Activated CD4-positive, CD25-positive, alpha-beta regulatory T cell treated with anti-CD3 and anti-CD28 coated beads, Interleukin-2, amount 50 U/mL, for 16 hours (primary cell): ENCODE data around the gene OR2H1.
"Not testable (repeated sequence)": the region's sequence is repeated elsewhere in the genome, so short reads cannot be mapped to it uniquely, and the experiment has no call there.

Experiments
- DNase-seq: peaks from one replicate; pipeline ENCODE4 v3.0.0-alpha.2; 2020; ENCODE audit warnings: low read depth, low spot score

OR2H1 gene

DNA sequence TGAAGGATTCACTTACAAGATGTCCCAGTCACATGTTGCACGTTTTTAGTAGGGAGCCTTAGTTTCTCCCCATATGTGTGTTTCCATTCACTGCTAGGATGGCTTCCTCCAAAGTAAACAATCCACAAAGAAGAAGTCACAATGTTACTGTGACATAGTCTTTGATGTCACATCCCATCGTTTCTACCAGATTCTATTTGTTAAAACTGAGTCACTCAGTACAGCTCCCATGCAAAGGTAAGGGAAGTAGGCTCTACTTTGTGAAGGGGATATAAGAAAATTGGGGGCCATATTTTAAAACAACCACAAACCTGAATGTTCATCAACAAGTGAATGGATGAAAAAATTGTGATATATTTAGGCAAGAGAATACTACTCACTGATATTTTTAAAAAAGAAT lies at the start of gene OR2H1, which contains the start of gene OR11A1:
OR2H1 (plus strand) TSS at position 185 of the 400 bp plus-strand sequence. CDS start 4,615 bp downstream, outside the sequence.
OR11A1 (minus strand) TSS at position 101 of the 400 bp plus-strand sequence. CDS start 29,430 bp downstream, outside the sequence.
- DNase-seq = no peak

DNA sequence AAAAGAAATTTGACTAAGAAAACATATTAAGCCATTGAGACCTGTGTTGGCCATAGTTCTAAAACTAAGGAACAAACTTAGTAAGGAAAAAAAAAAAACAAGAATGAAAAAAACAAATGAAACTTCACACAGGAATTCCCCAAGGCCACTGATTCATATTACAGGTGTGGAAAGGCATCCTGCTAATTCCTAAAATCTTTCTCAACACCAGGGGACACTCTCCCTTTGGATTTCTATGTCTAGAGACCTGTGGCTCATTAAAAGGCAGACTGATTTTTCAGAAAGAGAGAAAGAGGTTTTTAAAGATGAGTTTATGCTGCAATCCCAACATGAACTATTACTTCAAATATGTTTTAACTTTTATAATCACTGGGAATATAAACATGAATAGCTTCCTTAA lies 42.4 kb upstream of the OR2H1 start, which contains the start of gene OR12D1:
OR12D1 (plus strand) TSS at position 341 of the 400 bp plus-strand sequence.
- DNase-seq = no peak

GRCh38 chr6:29419516-29419915 lies 37.4 kb upstream of the OR2H1 start:
- no peak for DNase-seq

DNA sequence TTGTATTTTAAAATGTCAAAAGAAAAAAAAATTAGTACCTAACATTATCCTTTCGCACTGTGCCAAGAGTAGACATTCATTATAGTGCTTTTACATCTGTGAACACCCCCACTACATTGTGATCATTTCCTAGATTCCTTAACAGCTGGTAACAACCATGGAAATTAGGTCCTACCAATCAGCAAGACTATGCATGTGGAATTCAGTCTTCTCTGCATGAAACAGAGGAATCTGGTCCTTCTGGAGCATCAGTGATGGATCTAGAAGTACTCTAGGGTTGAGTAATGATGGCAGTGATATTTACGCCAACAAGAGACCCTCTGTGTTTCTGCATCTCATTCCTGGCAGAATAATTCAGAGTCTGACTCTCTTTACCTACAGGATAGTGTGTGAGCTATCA lies 32.8 kb upstream of the OR2H1 start:
- DNase-seq = no peak

GRCh38 chr6:29424575-29424974 lies 32.4 kb upstream of the OR2H1 start:
- DNase-seq = no peak

DNA sequence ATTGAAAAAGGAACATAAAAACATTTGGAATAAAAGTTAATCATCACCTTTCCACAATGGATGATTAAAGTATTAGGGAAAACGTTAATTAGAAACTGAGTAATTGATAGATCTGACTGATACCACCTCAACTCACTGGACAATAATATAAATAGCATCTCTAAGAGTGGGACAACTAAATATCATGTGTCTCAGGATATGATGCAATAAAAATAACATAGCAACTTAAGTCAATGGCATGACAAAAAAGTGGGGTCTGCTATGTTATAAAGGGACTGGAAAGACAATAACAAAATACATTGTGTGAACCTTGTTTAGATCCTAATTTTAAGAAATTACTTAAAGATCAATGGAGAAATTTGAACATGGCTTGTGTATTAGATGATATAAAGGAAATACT lies 31.9 kb upstream of the OR2H1 start:
- no peak for DNase-seq

DNA sequence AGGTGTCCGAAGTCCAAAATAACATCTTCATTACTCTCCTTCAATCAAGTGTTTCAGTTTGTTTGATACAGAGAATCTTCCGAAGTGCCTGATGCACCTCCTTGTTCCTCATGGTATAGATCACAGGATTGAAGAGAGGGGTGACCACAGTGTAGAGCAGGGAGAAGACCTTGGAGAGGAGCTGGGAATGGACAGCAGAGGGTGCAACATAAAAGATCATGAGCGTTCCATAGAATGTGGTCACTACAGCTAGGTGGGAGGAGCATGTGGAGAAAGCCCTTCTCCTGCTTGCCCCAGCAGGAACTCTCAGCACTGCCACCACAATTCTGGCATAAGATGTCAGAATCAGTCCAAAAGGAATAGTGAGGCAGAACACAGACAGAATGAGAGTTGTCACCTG lies 30.3 kb upstream of the OR2H1 start:
- DNase-seq = no peak

DNA sequence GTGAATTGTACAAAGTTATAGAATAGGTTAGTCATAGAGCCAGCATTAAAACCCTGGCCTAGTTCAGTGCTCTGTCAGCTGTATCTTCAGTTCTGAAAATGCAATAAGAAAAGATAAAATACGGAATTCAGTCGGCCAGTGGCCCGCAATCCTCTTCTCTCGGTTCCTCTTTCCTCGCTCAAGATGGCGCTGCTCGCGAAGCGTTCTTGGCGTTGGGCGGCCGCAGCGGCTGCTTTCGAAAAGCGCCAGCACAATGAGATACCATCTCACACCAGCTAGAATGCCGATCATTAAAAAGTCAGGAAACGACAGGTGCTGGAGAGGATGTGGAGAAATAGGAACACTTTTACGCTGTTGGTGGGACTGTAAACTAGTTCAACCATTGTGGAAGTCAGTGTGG lies 20.2 kb upstream of the OR2H1 start:
- DNase-seq = not testable (repeated sequence)

DNA sequence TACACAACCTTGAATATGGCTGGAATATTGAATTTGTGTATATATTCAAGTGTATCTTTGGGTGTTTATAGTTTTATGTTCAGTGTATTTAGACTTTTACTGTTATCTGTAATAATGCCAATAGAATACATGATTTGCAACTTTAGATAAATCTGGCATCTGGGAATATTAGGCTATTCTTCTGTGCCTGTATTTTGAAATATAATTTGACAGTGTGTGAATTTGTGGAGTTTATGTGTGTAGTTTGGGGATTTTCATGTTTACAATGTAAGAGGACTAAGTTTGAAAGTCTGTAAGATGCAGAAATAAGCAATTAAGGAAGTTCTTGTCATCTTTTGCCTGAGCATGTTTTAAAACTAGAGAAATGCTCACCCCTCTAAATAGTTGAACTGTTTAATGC lies 17.9 kb upstream of the OR2H1 start, which contains the start of gene OR10C1:
OR10C1 (plus strand) TSS at position 301 of the 400 bp plus-strand sequence. CDS start 710 bp downstream, outside the sequence.
- no peak for DNase-seq

GRCh38 chr6:29442719-29443118 lies 14.2 kb upstream of the OR2H1 start:
- DNase-seq = no peak

DNA sequence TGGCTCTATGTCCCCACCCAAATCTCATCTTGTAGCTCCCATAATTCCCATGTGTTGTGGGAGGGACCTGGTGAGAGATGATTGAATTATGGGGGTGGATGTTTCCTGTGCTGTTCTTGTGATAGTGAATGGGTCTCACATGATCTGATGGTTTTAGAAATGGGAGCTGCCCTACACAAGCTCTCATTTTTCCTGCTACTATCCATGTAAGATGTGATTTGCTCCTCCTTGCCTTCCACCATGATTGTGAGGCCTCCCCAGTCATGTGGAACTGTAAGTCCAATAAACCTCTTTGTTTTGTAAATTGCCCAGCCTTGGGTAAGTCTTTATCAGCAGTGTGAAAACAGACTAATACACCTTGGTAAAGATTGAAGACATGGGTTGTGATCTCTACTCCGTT lies 12.9 kb upstream of the OR2H1 start:
- DNase-seq = not testable (repeated sequence)

DNA sequence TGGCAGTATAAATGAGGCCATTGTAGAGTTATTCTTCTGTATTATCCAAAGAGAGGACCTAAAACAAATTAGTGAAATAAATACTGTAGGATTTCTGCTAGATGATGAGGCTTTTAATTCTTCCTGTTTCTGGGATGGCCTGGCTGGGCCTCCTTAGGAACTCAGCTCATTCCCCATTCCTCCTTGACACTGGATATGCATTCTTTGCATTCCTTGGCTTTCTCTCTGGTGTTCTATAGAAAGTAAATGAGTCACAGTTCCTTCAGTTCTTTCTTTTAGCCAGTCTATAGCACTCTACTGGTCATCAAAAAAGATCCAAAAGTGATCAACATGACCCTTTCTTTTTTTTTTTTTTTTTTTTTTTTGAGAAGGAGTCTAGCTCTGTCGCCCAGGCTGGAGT lies 9.3 kb upstream of the OR2H1 start:
- DNase-seq = no peak

GRCh38 chr6:29451471-29452193 lies 5.3 kb upstream of the OR2H1 start:
- DNase-seq = no peak

DNA sequence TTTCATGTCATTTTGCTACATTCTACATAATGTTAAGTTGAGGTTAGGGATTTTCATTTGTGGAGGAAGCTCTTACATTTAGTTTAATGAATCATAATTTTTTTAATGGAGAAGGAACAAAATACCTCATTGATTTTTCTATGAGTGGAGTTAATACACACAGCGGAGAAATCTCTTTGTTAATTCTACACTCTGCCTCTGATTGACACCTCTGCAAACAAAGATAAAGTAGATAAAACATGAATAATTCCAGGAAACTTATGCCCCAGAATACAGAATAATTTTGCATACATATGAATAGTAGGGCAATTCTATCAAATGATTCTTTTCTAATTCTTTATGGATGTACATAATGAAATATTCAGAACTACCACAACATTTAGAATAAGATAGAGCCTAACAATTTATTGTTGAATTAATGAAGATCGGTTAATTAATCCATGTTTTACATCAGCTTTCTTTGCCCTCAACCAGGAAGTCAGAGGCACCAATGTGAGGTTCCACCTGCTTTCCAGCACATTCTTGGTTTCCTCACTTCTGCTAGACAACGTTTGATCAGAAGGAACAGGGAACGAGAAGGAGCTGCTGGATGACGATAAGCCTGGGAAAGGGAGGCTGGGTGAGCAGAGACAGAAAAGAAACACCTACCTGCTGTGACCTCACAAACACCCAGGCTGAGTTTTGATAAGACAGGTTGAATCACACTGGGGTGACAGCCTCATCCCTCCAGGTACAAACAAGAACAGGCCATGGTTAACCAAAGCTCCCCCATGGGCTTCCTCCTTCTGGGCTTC lies 4.3 kb downstream of the OR2H1 start:
- DNase-seq = no peak

DNA sequence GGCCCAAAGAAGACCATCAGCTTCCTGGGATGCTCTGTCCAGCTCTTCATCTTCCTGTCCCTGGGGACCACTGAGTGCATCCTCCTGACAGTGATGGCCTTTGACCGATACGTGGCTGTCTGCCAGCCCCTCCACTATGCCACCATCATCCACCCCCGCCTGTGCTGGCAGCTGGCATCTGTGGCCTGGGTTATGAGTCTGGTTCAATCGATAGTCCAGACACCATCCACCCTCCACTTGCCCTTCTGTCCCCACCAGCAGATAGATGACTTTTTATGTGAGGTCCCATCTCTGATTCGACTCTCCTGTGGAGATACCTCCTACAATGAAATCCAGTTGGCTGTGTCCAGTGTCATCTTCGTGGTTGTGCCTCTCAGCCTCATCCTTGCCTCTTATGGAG lies 5.1 kb downstream of the OR2H1 start:
- DNase-seq = no peak

- DNase-seq = no peak
Measured at GRCh38 chr6:29465279-29465678, 8.3 kb downstream of the OR2H1 start.

DNA sequence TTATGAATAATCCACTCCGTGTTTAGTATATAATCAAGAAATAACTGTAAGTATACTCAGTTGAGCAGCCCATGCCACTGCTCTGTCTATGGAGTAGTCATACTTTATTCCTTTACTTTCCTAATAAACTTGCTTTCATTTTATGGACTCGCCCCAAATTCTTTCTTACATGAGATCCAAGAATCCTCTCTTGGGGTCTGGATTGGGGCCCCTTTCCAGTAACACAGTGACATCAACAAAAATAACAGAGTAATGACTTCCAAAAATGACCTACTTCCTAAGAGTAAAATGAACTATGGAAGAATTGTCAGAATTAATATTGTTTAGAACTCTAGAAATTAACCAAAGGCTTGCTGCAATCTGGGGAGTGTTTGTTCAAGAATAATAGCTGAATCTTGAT lies 8.8 kb downstream of the OR2H1 start:
- DNase-seq = no peak

- DNase-seq = no peak
Measured at GRCh38 chr6:29466241-29466640, 9.3 kb downstream of the OR2H1 start.

GRCh38 chr6:29474996-29475395 lies 18.0 kb downstream of the OR2H1 start:
- DNase-seq = no peak

DNA sequence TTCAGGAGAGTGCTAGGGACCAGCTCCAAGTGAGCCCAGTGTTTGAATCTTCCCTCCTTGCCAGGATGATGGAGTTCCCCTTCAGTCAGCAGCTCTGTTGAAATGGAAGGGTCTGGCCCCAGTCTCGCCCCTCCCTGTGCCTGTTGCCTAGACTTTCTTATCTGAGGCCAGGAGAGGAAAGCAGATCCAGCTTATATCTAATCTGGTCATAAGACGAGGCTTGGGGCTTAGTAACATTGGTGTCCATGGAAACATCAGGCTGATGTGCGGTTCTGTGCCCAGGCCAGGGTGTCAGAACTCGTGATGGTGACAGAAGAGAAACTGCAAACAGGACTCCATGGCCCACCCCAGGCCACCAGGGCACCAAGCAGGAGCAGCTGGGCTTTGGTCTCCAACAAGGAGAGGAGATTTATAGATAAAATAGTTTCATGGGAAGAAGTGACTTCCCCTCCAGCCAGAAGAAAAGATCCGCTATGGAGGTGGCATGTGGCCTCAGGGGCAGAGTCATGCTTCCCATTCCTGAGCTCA lies 21.0 kb downstream of the OR2H1 start:
- DNase-seq = no peak

GRCh38 chr6:29478740-29479139 lies 21.8 kb downstream of the OR2H1 start:
- no peak for DNase-seq

GRCh38 chr6:29479560-29479959 lies 22.6 kb downstream of the OR2H1 start:
- DNase-seq = no peak
